ENCODE results near the gene MAPK9.

GRCh38 chr5:180287868-180288267 is 4.0 kb downstream of the MAPK9 start:
- TF ChIP-seq CTCF (IDR thresholded peaks at IDR 0.05) = no peak
- TF ChIP-seq EP300 (IDR thresholded peaks at IDR 0.05) = no peak

All from suprapubic skin (tissue), 3 donors.